Gastroesophageal sphincter (tissue), 3 donors: ENCODE measurements around the gene C14orf180.

ENCODE experiments used
- EP300 ChIP-seq: sonication (generic); formaldehyde crosslinking; IDR thresholded peaks from one replicate; pipeline ENCODE4 v1.6.1; 2017; ENCODE audit warnings: antibody characterized with exemption, mild to moderate bottlenecking
- POLR2A ChIP-seq, 2 donors: fragments of 450-650 bp; IDR thresholded peaks; one replicate each; pipeline ENCODE4 v1.6.1; 2017; ENCODE audit warnings: antibody characterized with exemption in 2 of 2, mild to moderate bottlenecking in 2 of 2, moderate library complexity in 1 of 2
- TF ChIP-seq, protein P1 (sequence below), 4 experiments: fragments of 200-600 bp in 2 of 4; fragments of 450-650 bp in 2 of 4; sonication (generic) in 1 of 4; IDR thresholded peaks; one replicate each; pipeline ENCODE4 v1.5.1; 2017 to 2019; ENCODE audit warnings: antibody characterized with exemption in 4 of 4, mild to moderate bottlenecking in 2 of 4, moderate library complexity in 2 of 4

DNA sequence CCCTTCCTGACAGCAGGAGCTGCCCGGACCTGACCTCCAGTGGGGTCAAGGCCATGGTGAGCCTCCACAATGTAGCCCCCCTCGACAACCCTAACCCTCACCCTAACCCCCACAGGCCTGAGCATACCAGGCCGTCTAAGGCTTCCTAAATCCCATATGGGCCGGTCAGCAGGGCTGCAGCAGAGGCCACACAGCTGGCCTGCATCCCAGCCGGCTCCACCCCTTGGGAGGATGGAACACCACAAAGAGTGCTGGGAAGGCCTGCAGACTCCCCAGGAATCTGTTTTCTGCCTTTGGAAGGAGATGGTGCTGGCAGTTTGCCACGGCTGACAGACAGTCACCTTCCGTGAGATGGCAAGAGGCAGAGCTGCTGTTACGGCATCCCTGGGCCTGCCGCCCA lies 22.2 kb downstream of the C14orf180 start:
- TF ChIP-seq, protein P1, sequence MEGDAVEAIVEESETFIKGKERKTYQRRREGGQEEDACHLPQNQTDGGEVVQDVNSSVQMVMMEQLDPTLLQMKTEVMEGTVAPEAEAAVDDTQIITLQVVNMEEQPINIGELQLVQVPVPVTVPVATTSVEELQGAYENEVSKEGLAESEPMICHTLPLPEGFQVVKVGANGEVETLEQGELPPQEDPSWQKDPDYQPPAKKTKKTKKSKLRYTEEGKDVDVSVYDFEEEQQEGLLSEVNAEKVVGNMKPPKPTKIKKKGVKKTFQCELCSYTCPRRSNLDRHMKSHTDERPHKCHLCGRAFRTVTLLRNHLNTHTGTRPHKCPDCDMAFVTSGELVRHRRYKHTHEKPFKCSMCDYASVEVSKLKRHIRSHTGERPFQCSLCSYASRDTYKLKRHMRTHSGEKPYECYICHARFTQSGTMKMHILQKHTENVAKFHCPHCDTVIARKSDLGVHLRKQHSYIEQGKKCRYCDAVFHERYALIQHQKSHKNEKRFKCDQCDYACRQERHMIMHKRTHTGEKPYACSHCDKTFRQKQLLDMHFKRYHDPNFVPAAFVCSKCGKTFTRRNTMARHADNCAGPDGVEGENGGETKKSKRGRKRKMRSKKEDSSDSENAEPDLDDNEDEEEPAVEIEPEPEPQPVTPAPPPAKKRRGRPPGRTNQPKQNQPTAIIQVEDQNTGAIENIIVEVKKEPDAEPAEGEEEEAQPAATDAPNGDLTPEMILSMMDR (IDR thresholded peaks at IDR 0.05), result no peak
- TF ChIP-seq POLR2A (IDR thresholded peaks at IDR 0.05) (no peak), EP300 (no peak)
